ENCODE data around the gene SCN1A.

The SCN1A gene

GRCh38 chr2:165959371-165959770, 168.4 kb downstream of the SCN1A start:
- no peak for TF ChIP-seq NFIC (IDR thresholded peaks at IDR 0.05)
- no peak for TF ChIP-seq USF1 (IDR thresholded peaks at IDR 0.05)
- TF ChIP-seq ZBTB7A (IDR thresholded peaks at IDR 0.05; ENCODE audit: low read depth): no peak
- no peak for TF ChIP-seq MAX (IDR thresholded peaks at IDR 0.05)
- TF ChIP-seq EP300 (IDR thresholded peaks at IDR 0.05; ENCODE audit: borderline replicate concordance): no peak
- TF ChIP-seq CREB1 (IDR thresholded peaks at IDR 0.05; ENCODE audit: low read depth): no peak
- no peak for TF ChIP-seq CEBPB (IDR thresholded peaks at IDR 0.05)
- TF ChIP-seq REST (IDR thresholded peaks at IDR 0.05; ENCODE audit: low read depth): no peak
- no peak for TF ChIP-seq RAD21 (IDR thresholded peaks at IDR 0.05; ENCODE audit: low read depth)
- TF ChIP-seq FOXM1 (IDR thresholded peaks at IDR 0.05; ENCODE audit: borderline replicate concordance, low read depth): no peak
- TF ChIP-seq TCF12 (IDR thresholded peaks at IDR 0.05; ENCODE audit: low read depth): no peak
- no peak for TF ChIP-seq YY1 (IDR thresholded peaks at IDR 0.05; ENCODE audit: low read depth)
- no peak for TF ChIP-seq TEAD4 (IDR thresholded peaks at IDR 0.05)
- TF ChIP-seq EGR1 (IDR thresholded peaks at IDR 0.05): no peak

- TF ChIP-seq NFIC (IDR thresholded peaks at IDR 0.05) (no peak), CEBPB (IDR thresholded peaks at IDR 0.05) (no peak), YY1 (IDR thresholded peaks at IDR 0.05; ENCODE audit: low read depth) (no peak), TEAD4 (IDR thresholded peaks at IDR 0.05) (no peak), USF1 (IDR thresholded peaks at IDR 0.05) (no peak), EP300 (IDR thresholded peaks at IDR 0.05; ENCODE audit: borderline replicate concordance) (no peak), ZBTB7A (IDR thresholded peaks at IDR 0.05; ENCODE audit: low read depth) (no peak), RAD21 (IDR thresholded peaks at IDR 0.05; ENCODE audit: low read depth) (no peak), TCF12 (IDR thresholded peaks at IDR 0.05; ENCODE audit: low read depth) (no peak), TAF1 (IDR thresholded peaks at IDR 0.05; ENCODE audit: low read depth) (no peak), CREB1 (IDR thresholded peaks at IDR 0.05; ENCODE audit: low read depth) (no peak), FOXM1 (IDR thresholded peaks at IDR 0.05; ENCODE audit: borderline replicate concordance, low read depth) (no peak), EGR1 (IDR thresholded peaks at IDR 0.05) (no peak), REST (IDR thresholded peaks at IDR 0.05; ENCODE audit: low read depth) (no peak), MAX (IDR thresholded peaks at IDR 0.05) (no peak)
These were observed 169.4 kb downstream of the SCN1A start for GRCh38 chr2:165958313-165958960.

- TF ChIP-seq FOXM1 (IDR thresholded peaks at IDR 0.05; ENCODE audit: borderline replicate concordance, low read depth) (no peak), REST (IDR thresholded peaks at IDR 0.05; ENCODE audit: low read depth) (no peak), EP300 (IDR thresholded peaks at IDR 0.05; ENCODE audit: borderline replicate concordance) (no peak), RAD21 (IDR thresholded peaks at IDR 0.05; ENCODE audit: low read depth) (no peak), YY1 (IDR thresholded peaks at IDR 0.05; ENCODE audit: low read depth) (no peak), TAF1 (IDR thresholded peaks at IDR 0.05; ENCODE audit: low read depth) (no peak), EGR1 (IDR thresholded peaks at IDR 0.05) (no peak), CREB1 (IDR thresholded peaks at IDR 0.05; ENCODE audit: low read depth) (no peak), CEBPB (IDR thresholded peaks at IDR 0.05) (no peak), ZBTB7A (IDR thresholded peaks at IDR 0.05; ENCODE audit: low read depth) (no peak), TEAD4 (IDR thresholded peaks at IDR 0.05) (no peak), TCF12 (IDR thresholded peaks at IDR 0.05; ENCODE audit: low read depth) (no peak), NFIC (IDR thresholded peaks at IDR 0.05) (no peak), MAX (IDR thresholded peaks at IDR 0.05) (no peak), USF1 (IDR thresholded peaks at IDR 0.05) (no peak)
These were observed 170.7 kb downstream of the SCN1A start for GRCh38 chr2:165957030-165957675.
